Colon (tissue), 2 donors: Measurements from ENCODE around the gene PNPLA8.
A peak's percentile ranks its signal among the peaks of the same experiment; 100 is the strongest.
"Not testable (repeated sequence)": the region's sequence is repeated elsewhere in the genome, so short reads cannot be mapped to it uniquely, and the experiment has no call there.

ENCODE experiments used
- FAIRE-seq: peaks from 2 replicates; lab custom pipeline; 2012; peaks lifted over from hg19 to GRCh38; lab: Jason Lieb, UNC
- donor health status: control.
- donor health status: control.

The PNPLA8 gene

GRCh38 chr7:108525985-108526767 is at the start of gene PNPLA8:
Gene PNPLA8, minus strand, starts transcription at chr7:108526135. Its CDS starts 10,644 bp downstream, at chr7:108515491.
- peak; percentile 45 for FAIRE-seq

- FAIRE-seq: no peak
These were observed 49.2 kb upstream of the PNPLA8 start for GRCh38 chr7:108575156-108575555.

GRCh38 chr7:108572480-108572879 is 46.5 kb upstream of the PNPLA8 start:
- FAIRE-seq: no peak

- no peak for FAIRE-seq
These were observed 44.3 kb upstream of the PNPLA8 start for GRCh38 chr7:108570146-108570755.

- peak; percentile 33 for FAIRE-seq
These were observed 43.6 kb upstream of the PNPLA8 start, which contains the start of the genes DNAJB9 and THAP5 for GRCh38 chr7:108569381-108570145. Gene DNAJB9, plus strand, starts transcription at chr7:108569874. Its CDS starts 1,853 bp downstream, at chr7:108571727. Gene THAP5, minus strand, starts transcription at chr7:108569706. Its CDS starts 137 bp downstream, at chr7:108569569.

GRCh38 chr7:108568801-108569380 is 43.0 kb upstream of the PNPLA8 start:
- FAIRE-seq: no peak

- no peak for FAIRE-seq
These were observed 40.1 kb upstream of the PNPLA8 start for GRCh38 chr7:108565987-108566386.

GRCh38 chr7:108561047-108561619 is 35.2 kb upstream of the PNPLA8 start:
- FAIRE-seq: no peak

GRCh38 chr7:108559253-108559652 is 33.3 kb upstream of the PNPLA8 start:
- FAIRE-seq: no peak

- FAIRE-seq: no peak
These were observed 31.7 kb upstream of the PNPLA8 start for GRCh38 chr7:108557617-108558016.

- no peak for FAIRE-seq
These were observed 31.3 kb upstream of the PNPLA8 start for GRCh38 chr7:108557191-108557590.

- FAIRE-seq: not testable (repeated sequence)
These were observed 30.7 kb upstream of the PNPLA8 start for GRCh38 chr7:108556665-108557064.

GRCh38 chr7:108548141-108548896 is 22.4 kb upstream of the PNPLA8 start:
- not testable (repeated sequence) for FAIRE-seq

GRCh38 chr7:108541478-108541877 is 15.5 kb upstream of the PNPLA8 start:
- no peak for FAIRE-seq

- FAIRE-seq: not testable (repeated sequence)
These were observed 12.8 kb upstream of the PNPLA8 start for GRCh38 chr7:108538685-108539084.

- not testable (repeated sequence) for FAIRE-seq
These were observed 12.3 kb upstream of the PNPLA8 start for GRCh38 chr7:108538236-108538635.

GRCh38 chr7:108537229-108537628 is 11.3 kb upstream of the PNPLA8 start:
- no peak for FAIRE-seq

GRCh38 chr7:108535744-108536143 is 9.8 kb upstream of the PNPLA8 start:
- FAIRE-seq: no peak

GRCh38 chr7:108535257-108535656 is 9.3 kb upstream of the PNPLA8 start:
- no peak for FAIRE-seq

GRCh38 chr7:108533712-108534111 is 7.8 kb upstream of the PNPLA8 start:
- no peak for FAIRE-seq

- no peak for FAIRE-seq
These were observed 3.4 kb upstream of the PNPLA8 start for GRCh38 chr7:108529341-108529740.
